ENCODE data around the gene NPTN. TPM values are rescaled to one million over a fixed set of nuclear protein-coding genes. Genes with fewer than 3 reads are reported as not detected.
A peak's percentile ranks its signal among the peaks of the same experiment; 100 is the strongest.

The NPTN gene
- total RNA-seq, 6 experiments from 2014 or later, result 25.4 to 49.9 (median 35.4) TPM

- Histone ChIP-seq H3K4me3 (no peak overlapping the region), H3K36me3 (no peaks in the 10 kb centered on the region), H3K27me3 (no peaks in the 10 kb centered on the region), H3K27ac (no peak overlapping the region), H3K4me1 (peaks cover 0 to 4% (median 2%) of the 10 kb centered on the region in 4 donors), H3K9me3 (no peaks in the 10 kb centered on the region)
- TF ChIP-seq POLR2A (IDR thresholded peaks at IDR 0.05), result no peak
- TF ChIP-seq CTCF (IDR thresholded peaks at IDR 0.05), result no peak
- 33% methylated on average over 2 of the region's 2 CpGs for WGBS (ENCODE audit: insufficient coverage, low coverage, low lambda C conversion rate, missing lambda C conversion rate)
- no peak for DNase-seq
- no peak for ATAC-seq
- intact Hi-C loops (cut with DNase I), result no loop called here
These were observed 4.3 kb upstream of the NPTN start for GRCh38 chr15:73637527-73637926.

GRCh38 chr15:73633991-73634495 lies 854 bp upstream of the NPTN start:
- H3K27ac ChIP-seq, result peak overlapping the region; percentile 49 to 84 (median 75)
- H3K27me3 ChIP-seq, result no peaks in the 10 kb centered on the region
- H3K4me1 ChIP-seq, result peaks cover 0 to 33% (median 11%) of the 10 kb centered on the region in 4 donors
- no peaks in the 10 kb centered on the region for H3K36me3 ChIP-seq
- DNase-seq (no peak), ATAC-seq (no peak)
- peak overlapping the region in 2 of 3 donors; percentile 83 to 86 for H3K4me3 ChIP-seq
- TF ChIP-seq POLR2A (IDR thresholded peaks at IDR 0.05), result no peak
- TF ChIP-seq CTCF (IDR thresholded peaks at IDR 0.05), result no peak
- 79% methylated on average over 4 of the region's 6 CpGs for WGBS (ENCODE audit: insufficient coverage, low coverage, low lambda C conversion rate, missing lambda C conversion rate)
- intact Hi-C loops (cut with DNase I), result no loop called here
- no peaks in the 10 kb centered on the region for H3K9me3 ChIP-seq

GRCh38 chr15:73632670-73633058 lies 525 bp downstream of the NPTN start:
- Histone ChIP-seq H3K9me3 (no peaks in the 10 kb centered on the region), H3K27me3 (no peaks in the 10 kb centered on the region), H3K4me1 (peaks cover 0 to 37% (median 17%) of the 10 kb centered on the region in 4 donors), H3K36me3 (no peaks in the 10 kb centered on the region), H3K4me3 (peak overlapping the region; percentile 83 to 86 (median 85)), H3K27ac (peak overlapping the region; percentile 81 to 94 (median 87))
- intact Hi-C loops (cut with DNase I), result no loop called here
- DNase-seq (peak; percentile 57 to 71 (median 57)), ATAC-seq (no peak)
- TF ChIP-seq POLR2A (IDR thresholded peaks at IDR 0.05), result no peak
- no peak for TF ChIP-seq CTCF (IDR thresholded peaks at IDR 0.05)
- WGBS (ENCODE audit: insufficient coverage, low coverage, low lambda C conversion rate, missing lambda C conversion rate), result under 1% methylated on average over 16 of the region's 40 CpGs

- H3K9me3 ChIP-seq, result no peaks in the 10 kb centered on the region
- intact Hi-C loops (cut with DNase I), result no loop called here
- peak overlapping the region; percentile 83 to 86 (median 85) for H3K4me3 ChIP-seq
- WGBS (ENCODE audit: insufficient coverage, low coverage, low lambda C conversion rate, missing lambda C conversion rate), result 11% methylated on average over 6 of the region's 6 CpGs
- ATAC-seq, result peak in 1 of 4 donors; percentile 3
- H3K4me1 ChIP-seq, result peaks cover 0 to 39% (median 19%) of the 10 kb centered on the region in 4 donors
- TF ChIP-seq POLR2A (IDR thresholded peaks at IDR 0.05) (no peak), CTCF (IDR thresholded peaks at IDR 0.05) (no peak)
- peak overlapping the region; percentile 81 to 94 (median 87) for H3K27ac ChIP-seq
- no peaks in the 10 kb centered on the region for H3K36me3 ChIP-seq
- DNase-seq, result peak in 1 of 3 donors; percentile 48
- no peaks in the 10 kb centered on the region for H3K27me3 ChIP-seq
These were observed 1.1 kb downstream of the NPTN start for GRCh38 chr15:73631915-73632669.
